ENCODE measurements around the gene ACOD1.

- TF ChIP-seq CTCF (IDR thresholded peaks at IDR 0.05; ENCODE audit: poor library complexity) (no peak), EZH2 (IDR thresholded peaks at IDR 0.05; ENCODE audit: borderline replicate concordance) (no peak)
These were observed 19.0 kb upstream of the ACOD1 start for GRCh38 chr13:76929320-76929719.

Measured in hepatocyte (in vitro differentiated cells).